ENCODE data around the gene RNF115. TPM values are rescaled to one million over a fixed set of nuclear protein-coding genes. Genes with fewer than 3 reads are reported as not detected.

The RNF115 gene
- total RNA-seq, 1 experiment from 2014 or later, result 11.0 TPM

DNA sequence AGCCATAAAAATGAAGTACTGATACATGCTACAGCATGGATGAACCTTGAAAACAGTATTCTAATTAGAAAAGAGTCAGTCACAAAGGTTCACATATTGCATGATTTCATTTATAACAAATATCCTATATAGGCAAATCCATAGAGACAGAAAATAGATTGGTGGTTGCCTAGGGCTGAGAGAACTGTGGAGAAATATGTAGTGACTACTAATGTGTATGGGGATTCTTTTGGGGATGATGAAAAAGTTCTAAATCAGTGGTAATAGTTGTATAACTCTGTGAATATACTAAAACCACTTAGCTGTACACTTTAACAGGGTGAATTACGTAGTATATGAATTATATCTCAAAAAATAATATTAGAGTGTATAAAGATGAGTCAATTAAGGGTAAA lies 45.8 kb downstream of the RNF115 start:
- Histone ChIP-seq H3K4me2 (ENCODE audit: insufficient read depth, insufficient read length, low read length) (no peak overlapping the region), H2AFZ (ENCODE audit: low read length) (no peak overlapping the region), H3K9ac (ENCODE audit: extremely low read depth, insufficient read length, low read length) (no peak overlapping the region), H4K91ac (ENCODE audit: insufficient read length, low read depth, low read length) (no peak overlapping the region), H3K4me1 (ENCODE audit: insufficient read depth, low read length) (no peaks in the 10 kb centered on the region), H3K23ac (ENCODE audit: insufficient read length, low read depth, low read length) (no peak overlapping the region), H2BK12ac (ENCODE audit: insufficient read length, low read depth, low read length) (no peak overlapping the region), H3K23me2 (ENCODE audit: insufficient read length, low read depth, low read length, poor library complexity, severe bottlenecking) (no peaks in the 10 kb centered on the region), H3K79me2 (ENCODE audit: insufficient read depth, low read length) (no peaks in the 10 kb centered on the region), H3K27ac (ENCODE audit: insufficient read length, low read depth, low read length) (no peak overlapping the region), H3K79me1 (ENCODE audit: insufficient read depth, low read depth, low read length, poor library complexity, severe bottlenecking) (no peaks in the 10 kb centered on the region), H3K14ac (ENCODE audit: insufficient read depth, low read length) (no peak overlapping the region), H2BK120ac (ENCODE audit: low read depth, low read length, poor library complexity, severe bottlenecking) (no peak overlapping the region), H3K4ac (ENCODE audit: low read depth, low read length) (no peak overlapping the region), H2AK5ac (ENCODE audit: insufficient read length, low read length) (no peak overlapping the region), H3K18ac (ENCODE audit: insufficient read length, low read depth, low read length) (no peak overlapping the region), H2BK5ac (ENCODE audit: insufficient read length, low read length) (no peak overlapping the region), H3K9me3 (ENCODE audit: control insufficient read depth, low read depth, low read length) (no peaks in the 10 kb centered on the region), H4K8ac (replicated peaks; ENCODE audit: insufficient read length, low read depth, low read length) (no peak overlapping the region), H4K20me1 (ENCODE audit: control insufficient read depth, insufficient read depth, insufficient read length) (no peaks in the 10 kb centered on the region), H2BK15ac (ENCODE audit: low read depth, low read length) (no peak overlapping the region), H2BK20ac (ENCODE audit: low read depth, low read length, poor library complexity, severe bottlenecking) (no peak overlapping the region), H3T11ph (ENCODE audit: low read length) (no peak overlapping the region), H3K27me3 (ENCODE audit: insufficient read depth, low read length) (no peaks in the 10 kb centered on the region), H4K5ac (ENCODE audit: insufficient read length, low read depth, low read length) (no peak overlapping the region), H3K56ac (ENCODE audit: insufficient read length, low read depth, low read length) (no peak overlapping the region)
- Mint-ChIP-seq H3K36me3 (ENCODE audit: insufficient read depth in 1 of 3, low read depth in 3 of 3) (peaks cover 0 to 7% (median 5%) of the 10 kb centered on the region in 3 experiments; a peak in 2 of 7 replicates), H3K4me3 (no peak overlapping the region), H3K9me3 (no peaks in the 10 kb centered on the region), H3K27ac (no peak overlapping the region), H3K27me3 (ENCODE audit: low read depth) (no peaks in the 10 kb centered on the region), H3K4me1 (no peaks in the 10 kb centered on the region)
- no CpG with 5 or more reads among the region's 1 CpG for WGBS (ENCODE audit: extremely low coverage, insufficient read length, low lambda C conversion rate)
- no peak for DNase-seq
- TF ChIP-seq, protein P1, sequence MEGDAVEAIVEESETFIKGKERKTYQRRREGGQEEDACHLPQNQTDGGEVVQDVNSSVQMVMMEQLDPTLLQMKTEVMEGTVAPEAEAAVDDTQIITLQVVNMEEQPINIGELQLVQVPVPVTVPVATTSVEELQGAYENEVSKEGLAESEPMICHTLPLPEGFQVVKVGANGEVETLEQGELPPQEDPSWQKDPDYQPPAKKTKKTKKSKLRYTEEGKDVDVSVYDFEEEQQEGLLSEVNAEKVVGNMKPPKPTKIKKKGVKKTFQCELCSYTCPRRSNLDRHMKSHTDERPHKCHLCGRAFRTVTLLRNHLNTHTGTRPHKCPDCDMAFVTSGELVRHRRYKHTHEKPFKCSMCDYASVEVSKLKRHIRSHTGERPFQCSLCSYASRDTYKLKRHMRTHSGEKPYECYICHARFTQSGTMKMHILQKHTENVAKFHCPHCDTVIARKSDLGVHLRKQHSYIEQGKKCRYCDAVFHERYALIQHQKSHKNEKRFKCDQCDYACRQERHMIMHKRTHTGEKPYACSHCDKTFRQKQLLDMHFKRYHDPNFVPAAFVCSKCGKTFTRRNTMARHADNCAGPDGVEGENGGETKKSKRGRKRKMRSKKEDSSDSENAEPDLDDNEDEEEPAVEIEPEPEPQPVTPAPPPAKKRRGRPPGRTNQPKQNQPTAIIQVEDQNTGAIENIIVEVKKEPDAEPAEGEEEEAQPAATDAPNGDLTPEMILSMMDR (conservative IDR thresholded peaks at IDR 0.05), result no peak
